HUDEP-2 (cell line): ENCODE data around the gene CHRNA5.

ENCODE experiments used
- DNase-seq, 76 experiments: peaks; one replicate each; lab custom pipeline; 2025; ENCODE audit not compliant: unreplicated experiment in 76 of 76; lab: John Stamatoyannopoulos, UW

Gene CHRNA5

DNA sequence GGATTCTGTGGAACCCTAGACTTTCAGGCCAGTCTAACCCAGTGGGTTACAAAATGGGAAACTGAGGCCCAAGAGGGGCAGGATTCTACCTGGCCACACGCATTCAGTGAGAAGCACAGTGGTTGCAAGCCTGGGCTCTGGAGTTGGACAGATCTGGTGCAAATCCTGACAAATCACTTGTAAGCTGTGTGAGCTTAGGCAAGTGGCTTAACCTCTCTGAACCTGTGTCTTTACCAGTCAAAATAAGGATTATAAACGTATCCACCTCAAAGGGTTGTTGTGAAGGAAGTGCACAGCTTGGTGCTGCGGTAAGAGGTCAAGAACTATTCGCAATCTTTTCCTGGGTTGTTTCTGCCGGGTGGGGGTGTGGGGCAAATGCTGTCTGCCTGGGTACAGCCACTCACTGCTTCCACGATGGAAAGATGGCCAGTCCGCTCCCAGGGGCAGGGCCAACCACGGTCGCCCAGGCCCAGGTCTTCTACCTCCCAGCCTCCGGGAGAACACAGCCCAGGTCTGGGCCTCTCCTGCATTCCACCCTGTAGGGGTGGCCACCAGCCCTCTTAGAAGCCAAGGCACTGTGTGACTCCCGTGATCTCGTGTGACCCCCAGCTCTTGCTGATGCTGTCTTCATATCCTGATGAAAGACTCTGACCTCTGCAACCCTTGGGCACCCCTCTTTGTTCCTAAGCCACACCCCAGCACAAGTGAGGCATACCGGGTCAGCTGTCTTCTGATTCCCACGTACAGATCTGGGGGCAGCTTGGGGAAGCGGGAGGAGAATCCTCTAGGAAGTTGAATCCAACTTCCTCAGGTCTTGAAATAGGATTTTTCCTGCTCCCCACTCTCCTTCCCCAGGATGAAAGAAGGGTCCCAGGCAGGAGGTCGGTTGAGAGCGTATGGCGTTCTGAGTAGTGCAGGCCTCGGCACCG is 54.0 kb downstream of the CHRNA5 start:
- no peak for DNase-seq

DNA sequence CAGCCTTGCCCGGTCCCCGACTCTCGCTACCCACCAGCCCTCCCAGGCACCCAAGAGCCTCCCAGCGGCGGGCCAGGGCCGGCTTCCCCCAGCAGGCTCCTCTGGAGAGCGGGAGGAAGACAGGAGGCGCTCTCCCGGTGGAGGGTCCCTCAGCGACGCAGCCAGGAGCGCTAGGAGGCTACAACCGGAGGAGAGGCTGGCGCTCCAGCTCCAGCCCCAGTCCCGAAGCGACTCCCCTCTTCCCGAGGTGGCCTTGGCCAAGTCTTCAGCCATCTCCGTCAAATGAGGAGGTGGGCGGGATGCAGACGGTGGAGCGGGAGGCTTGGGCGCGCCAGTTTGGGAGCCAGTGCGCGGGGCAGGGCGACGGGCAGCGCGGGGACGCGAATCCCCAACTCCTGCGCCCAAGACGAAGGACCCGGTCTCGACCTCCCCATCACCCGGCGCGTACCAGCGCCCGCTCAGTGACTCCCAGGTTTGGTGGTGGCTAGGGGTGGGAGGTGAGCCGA is 54.8 kb downstream of the CHRNA5 start:
- DNase-seq = no peak

DNA sequence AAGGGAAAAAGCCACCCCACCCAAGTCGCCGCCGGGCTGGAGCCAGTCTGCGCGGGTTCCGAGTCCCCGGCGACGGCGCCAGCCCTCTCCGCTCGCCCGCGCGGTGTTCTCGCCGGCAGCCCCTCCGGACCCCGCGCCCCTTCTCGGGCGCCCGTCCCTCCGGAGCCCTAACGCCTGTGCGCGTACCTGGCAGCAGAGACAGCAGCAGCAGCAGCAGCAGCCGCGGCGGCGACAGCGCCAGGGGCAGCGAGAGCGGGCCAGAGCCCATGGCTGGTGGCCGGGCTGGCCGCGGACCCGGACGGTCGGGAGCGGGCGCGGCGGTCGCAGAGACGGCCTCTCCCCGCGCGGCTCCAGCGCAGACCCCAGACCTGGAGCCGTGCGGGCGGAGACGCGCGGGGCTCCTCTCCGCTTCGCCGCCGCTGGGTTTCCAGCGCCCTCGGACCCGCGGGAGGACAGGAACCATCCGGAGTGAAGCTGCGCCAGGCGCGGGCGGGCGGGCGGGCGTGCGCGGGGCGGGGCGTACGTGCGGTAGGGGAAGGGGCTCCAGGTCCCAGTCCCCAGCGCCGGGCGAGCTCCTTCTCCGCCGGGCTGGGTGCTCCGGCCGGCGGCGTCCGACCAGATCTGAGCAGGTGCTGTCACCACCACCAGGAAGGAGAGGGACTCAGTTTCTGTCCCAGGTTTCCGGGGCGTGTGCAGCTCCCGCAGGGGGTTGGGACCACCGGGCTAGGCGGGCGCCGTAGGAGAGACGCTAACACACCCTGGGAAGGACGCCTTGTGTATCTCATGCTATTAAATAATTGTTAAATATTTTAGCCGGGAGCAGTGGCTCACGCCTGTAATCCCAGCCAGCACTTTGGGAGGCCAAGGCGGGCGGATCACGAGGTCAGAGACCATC is 55.5 kb downstream of the CHRNA5 start, which contains the start of gene CHRNA3:
Gene CHRNA3, minus strand, starts transcription at position 470 of the 895 bp plus-strand sequence. Its CDS starts 202 bp downstream, at position 268.
- no peak for DNase-seq

DNA sequence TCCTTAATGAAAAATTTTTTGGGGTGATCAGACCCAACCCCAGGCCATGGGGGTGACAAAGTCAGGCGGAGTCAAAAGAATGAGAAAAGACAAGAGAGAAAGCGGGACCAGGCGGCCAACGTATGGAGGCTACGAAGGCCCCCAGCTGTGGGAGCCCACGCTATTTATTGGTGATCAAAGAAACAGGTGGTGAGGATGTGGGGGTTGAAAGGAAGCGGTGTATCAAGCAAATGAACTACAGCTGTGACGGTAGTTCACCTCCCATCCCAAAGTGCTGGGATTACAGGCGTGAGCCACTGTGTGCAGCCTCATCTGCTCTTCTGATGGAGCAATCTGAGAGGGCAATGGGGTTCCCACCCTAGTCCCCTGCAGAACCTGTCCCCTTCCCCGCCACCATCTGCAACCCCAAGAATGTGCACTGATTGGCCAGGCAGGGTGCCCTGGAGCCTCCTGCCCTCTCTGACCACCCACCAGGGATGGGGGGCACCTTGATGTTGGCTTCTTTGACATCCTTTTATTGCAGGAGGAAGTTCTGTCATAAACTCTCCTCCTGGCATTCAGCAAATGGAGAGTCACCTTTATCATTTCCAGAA is 56.6 kb downstream of the CHRNA5 start:
- no peak for DNase-seq

DNA sequence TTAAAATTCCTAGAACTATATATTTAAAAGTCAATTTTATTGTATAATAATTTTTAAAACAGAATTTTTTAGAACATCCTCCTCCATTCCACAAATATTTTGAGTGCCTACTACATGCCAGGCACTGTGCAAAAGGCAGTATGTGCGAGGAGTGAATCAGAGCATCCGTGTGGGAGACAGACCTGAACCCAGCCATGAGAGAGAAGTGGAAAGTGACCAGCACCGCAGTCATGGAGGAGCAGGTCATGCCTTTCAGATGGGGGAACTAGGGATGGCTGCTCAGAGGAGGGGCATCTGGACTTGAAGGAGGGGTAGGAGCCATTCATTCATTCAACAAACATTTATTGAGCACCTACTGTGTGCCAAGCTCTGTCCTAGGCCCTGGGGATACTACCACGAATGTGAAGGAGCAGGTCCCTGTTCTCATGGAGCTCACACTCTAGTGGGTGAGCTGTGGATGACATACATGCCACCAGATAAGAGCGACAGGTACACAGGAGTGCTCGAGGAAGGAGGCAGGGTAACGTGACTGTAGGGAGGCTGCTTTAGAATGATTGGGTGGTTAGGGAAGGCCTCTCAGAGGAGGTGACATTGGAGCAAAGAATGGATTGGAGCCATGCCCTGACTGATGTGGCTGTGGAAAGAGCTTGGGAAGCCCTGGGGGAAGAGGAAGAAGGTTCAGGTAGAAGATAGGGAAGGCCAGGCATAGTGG is 58.6 kb downstream of the CHRNA5 start:
- DNase-seq = no peak

DNA sequence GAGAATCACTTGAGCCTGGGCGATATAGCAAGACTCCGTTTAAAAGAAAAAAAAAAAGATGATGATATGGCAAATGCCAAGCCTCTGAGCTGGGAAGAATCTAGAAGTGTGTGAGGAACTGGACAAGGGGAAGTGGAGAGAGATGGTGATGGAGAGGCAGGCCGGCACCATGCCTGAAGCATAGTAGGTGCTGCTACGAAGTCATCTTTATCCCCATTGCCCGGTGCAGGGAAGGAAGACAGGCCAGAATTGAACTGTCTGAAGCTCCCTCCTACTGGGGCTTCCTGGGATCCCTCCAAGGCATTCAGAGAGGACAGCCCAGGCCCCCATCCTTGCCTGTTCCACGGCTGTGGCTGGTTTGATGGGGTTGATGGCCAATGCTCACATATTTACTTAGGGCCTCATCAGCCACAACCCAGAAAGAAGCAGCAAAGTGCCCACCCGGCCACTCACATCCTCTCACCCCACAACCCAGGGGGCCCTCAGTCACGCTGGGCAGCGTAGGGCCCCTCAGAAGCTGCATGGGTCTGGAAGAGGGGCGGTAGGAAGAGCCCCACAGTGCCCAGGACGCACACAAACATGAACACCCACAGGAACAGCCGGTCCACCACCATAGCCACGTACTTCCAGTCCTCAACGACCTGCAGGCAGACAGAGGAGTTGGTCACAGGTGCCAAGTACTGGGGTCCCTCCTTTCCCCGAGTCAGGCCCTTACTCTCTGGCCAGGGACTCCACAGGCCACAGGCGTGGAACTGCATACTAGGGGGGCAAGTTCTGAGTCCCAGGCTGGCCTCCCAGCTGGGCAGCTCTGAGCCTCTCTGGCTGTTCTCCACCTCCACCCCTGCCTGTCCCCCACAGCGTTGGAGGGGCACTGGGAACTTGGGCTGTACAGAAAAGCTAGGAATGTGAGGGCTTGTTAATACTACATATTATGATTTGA is 59.6 kb downstream of the CHRNA5 start:
- DNase-seq = no peak

DNA sequence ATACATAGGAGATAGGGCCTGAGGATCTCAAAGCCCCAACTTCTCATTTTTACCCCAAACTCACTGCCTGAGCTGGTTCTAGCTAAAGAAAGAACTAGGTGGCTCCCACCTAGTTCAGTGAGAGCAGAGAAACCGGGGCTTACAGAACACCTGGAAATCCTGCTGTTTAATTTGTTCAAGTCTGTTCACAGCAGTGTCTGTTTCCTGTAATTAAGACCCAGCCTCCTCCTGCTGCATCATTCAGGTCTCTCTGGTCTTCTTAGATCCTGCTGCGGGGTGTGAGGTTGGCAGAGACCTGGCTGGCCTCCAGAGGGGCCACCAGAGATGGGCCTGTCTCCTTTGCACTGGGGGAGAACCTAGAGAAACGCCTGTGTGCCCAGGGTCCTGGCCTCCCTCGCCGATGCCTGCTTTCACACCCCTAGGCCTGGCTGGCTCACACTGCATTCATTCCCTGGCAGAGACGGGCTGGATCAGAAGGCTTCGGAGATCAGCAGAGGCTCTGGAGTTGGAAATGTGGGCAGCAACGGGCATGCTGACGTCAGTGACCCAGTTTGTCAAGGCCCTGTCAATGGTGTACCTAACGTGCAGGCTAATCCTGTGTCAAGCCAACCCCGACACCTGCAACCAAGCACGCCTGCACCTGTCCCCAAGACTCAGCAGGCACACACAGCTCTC is 60.4 kb downstream of the CHRNA5 start:
- DNase-seq = no peak

DNA sequence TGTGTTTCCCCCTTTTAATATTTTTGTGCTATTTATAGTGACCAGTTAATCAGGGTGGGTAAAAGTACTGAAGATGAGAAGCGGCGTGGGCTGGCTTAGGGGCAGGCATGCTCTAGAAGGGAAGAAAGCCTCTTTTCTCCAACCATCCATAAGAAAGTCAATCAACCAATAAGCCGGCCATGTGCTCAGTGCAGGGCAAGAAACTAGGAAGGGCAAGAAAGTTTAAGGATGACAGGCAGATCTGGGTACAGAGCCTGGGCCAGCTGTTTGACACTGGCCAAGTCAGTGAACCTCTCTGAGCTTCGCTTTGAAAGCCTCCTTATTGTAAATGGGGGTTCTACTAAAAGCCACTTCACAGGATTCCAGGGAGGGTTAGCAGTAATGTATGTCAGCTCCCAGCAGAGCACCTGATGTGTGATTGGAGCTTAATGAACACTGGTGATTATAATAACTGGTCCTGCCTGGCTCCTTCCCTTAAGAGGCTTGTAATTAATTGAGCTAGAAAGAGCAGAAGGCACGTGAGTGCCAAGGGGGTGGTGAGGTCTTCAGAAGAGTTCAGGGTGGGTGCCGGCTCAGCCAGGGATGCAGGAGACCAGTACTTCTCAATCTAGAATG is 61.2 kb downstream of the CHRNA5 start:
- DNase-seq = no peak

DNA sequence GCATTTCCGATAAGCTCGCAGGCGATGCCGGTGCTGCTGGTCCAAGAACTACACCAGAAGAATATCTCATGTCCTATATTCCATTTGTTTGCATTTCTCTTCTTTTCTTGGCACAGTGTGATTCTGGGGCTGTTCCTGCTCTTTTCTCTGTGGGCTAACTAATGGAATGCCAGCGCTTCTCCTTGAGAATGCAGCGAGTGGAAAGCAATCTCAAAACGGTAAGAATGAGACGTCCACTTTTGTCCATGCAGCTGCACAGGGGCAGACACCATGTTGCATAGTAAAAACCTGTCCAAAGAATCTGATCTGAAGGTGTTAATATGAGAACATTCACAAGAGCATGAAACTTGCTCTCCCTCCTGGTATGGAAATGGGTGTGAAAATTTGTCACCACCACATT is 62.0 kb downstream of the CHRNA5 start:
- no peak for DNase-seq

DNA sequence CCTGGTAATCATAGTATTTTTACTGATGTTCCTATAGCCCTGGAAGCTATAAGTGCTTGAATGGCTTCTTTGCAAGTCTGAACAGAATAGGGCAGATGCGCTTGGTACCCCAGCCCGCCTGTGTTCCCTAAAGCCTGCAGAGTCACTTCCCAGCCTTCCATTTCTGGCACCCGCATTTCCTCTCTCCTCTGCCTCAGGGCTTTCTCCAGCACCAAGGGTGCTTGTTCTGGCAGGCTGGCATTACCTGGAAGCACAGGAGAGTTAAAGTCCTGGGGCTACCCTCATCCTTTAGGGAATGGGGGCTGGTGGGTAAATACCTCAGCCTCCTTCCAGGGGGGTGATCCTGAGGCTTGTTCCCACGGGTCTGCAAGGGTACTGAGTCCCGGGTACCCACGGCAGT is 62.9 kb downstream of the CHRNA5 start:
- no peak for DNase-seq

DNA sequence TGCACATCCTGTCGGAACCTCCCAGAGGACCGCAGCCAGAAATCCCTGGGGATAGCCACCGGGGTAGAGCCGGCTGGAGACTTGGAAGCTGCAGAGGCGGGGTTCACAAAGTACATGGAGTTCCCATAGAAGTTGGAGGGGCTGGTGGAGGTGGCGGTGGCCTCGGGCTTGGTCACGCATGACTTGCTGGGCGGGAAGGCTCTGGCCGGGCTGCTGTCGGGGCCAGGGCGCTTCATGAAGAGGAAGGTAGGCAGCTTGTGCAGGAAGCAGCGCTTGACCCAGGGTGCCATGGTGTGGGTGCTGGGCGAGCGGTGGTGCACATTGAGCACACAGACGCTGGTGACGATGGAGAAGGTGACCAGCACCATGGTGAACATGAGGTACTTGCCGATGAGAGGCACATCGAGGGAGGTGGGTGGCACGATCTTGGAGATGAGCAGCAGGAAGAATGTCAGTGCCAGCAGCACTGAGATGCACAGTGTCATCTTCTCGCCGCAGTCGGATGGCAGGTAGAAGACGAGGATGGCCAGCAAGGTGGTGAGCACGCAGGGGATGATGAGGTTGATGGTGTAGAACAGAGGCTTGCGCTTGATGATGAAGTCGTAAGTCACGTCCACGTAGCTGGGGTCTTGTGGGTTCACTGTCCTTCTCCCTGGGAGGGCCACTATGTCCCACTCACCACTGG is 63.9 kb downstream of the CHRNA5 start:
- DNase-seq = no peak

DNA sequence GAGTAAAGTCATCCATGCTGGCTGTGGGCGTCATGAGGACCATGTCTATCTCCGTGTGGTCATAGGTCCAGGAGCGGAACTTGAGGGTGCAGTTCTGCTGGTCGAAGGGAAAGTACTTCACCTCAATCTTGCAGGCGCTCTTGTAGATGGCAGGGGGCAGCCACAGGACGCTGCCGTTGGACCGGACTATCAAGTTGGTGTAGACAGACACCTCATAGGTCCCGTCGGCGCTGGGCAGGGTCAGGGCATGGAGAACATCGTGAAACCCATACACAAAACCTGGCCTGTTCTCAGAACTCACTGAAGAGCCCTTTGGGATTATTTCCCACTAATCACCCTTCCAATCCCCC is 64.4 kb downstream of the CHRNA5 start:
- no peak for DNase-seq

DNA sequence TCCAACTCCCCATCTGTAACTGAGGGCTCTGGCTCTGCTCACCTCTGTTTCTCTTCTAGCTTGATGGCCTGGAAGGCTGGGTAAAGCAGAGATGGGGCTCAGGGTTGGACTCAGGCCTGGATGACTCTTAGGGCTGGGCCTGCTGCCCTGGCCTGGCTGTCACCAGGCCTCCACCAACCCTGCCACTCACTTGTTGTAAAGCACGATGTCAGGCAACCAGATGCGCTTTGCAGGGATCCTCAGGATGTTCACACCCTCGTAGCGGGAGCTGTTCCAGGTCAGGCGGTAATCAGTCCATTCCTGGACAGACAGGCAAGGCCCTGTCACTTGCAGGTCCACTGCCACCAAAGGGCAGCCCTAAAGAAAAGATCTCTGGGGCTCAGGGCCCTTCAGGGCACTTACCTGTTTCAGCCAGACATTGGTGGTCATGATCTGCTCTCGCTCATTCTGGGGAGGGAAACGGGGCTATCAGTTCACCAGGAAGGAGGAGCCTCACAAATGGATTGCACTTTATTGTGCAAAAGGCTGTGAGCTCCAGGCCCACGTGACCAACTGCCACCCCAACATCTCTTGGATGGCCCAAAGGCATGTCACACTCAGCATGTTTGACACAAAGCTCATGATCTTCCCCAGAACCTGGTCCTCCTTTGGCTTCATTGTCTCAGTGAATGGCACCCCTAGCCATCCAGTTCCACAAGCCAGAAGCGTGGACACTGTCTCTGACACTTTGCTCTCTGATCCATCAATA is 65.7 kb downstream of the CHRNA5 start:
- DNase-seq = no peak

DNA sequence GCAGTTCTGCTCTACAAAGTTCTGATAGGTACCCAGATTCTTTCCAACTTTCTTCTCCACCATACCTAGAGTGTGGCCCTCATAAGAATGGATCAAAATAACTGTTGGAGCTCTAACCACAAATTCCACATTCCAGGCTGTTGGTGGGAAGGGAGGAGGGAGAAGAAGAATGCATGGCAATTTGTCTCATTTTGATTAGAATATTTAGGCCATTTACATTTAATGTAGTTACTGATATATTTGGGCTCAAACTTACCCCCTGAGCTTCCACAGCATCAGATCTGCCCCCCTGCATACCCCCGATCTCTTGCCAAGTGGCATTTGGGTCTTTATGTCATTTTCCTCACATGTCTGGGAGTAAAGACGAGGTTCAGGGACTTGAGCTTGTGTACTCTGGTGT is 68.0 kb downstream of the CHRNA5 start:
- no peak for DNase-seq

DNA sequence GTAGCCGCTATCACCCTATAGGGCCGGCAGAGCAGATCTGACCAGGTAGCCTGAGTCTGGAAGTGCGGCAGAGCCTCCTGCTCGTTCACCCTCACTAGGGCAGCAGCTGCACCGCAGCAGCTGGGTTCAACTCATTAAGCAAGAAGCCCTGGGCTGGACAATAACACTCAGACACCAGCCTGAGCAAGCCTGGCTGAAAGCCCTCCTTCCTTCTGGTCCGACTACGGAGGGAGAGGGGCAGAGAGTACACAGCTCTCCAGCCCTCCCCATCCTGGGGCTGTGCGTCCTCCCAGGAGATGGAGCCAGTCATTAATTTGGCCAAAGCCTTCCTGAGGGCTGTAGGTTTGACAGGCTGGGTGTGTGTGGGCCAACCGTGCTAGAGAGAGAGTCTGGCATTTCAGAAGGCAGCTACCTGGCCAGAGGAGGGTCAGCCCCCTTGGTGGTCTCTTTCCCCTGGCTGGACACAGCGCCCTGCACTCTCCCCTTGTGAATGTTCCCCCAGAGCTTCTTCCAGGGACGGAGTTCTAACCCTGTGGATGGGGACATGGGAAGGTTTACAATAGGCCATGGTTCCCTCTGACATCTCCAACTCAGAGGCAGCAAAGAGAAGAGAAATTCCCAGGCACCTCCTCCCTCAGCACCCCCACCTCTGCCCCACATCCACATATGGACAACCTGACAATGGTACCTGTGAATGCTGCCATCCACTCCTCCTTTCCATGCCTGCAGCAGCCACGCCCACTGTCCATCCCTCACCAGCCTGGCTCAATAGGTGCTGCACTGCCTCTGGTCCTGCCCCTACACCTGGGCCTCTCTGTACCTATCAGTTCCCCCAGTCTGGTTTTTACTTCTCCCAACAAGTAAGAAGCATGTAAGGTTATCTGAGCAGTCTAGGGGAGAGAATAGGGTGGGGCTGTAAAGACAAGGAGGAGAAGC is 69.2 kb downstream of the CHRNA5 start:
- no peak for DNase-seq

DNA sequence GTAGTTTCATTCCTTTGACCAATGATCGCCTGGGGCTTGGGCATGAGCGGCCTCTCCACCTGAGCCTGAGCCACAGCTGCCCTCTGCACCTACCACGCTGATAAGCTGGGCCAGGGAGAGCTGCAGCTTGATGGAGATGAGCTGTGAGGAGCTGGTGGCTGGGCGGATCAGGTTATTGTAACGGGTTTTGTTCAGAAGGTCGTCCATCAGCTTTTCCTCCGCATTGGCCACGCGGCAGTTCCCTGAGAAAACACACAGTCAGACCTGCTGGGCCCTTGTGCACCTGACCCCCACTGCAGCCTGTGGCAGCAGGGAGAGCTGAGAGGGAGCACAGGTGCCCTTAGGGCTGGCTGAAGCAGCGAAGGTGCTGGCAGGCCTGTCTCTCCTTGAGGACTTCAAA is 70.0 kb downstream of the CHRNA5 start:
- DNase-seq = no peak
